GM13976 (cell line): ENCODE measurements around the gene CMTM1.

ENCODE experiments used
- DNase-seq: peaks from one replicate; pipeline ENCODE4 v3.0.0; 2012; ENCODE audit warnings: low spot score
- CTCF ChIP-seq: IDR thresholded peaks from 2 replicates; pipeline ENCODE4 v1.5.1; 2012; ENCODE audit warnings: borderline replicate concordance, mild to moderate bottlenecking; ENCODE audit not compliant: insufficient read depth; ENCODE audit errors: extremely low read depth, missing control alignments, control extremely low read depth
- in situ Hi-C: fragments of 300-500 bp; cut with MboI; formaldehyde crosslinking; loops from one replicate; pipeline ENCODE4 v1.12.0; 2022; ENCODE audit warnings: low sequenced_read_pairs, mixed read lengths, inconsistent platforms; ENCODE audit not compliant: unreplicated experiment

CMTM1 gene

GRCh38 chr16:66614161-66614802, 48.0 kb downstream of the CMTM1 start:
- no peak for DNase-seq
- TF ChIP-seq CTCF = no peak
- in situ Hi-C loops = no loop called here

- DNase-seq = no peak
- in situ Hi-C loops = no loop called here
- TF ChIP-seq CTCF = no peak
These were observed 49.9 kb downstream of the CMTM1 start for GRCh38 chr16:66616169-66616568.

- no peak for TF ChIP-seq CTCF
- DNase-seq = no peak
These were observed 50.4 kb downstream of the CMTM1 start for GRCh38 chr16:66616592-66616991.

GRCh38 chr16:66617010-66617434, 50.8 kb downstream of the CMTM1 start:
- in situ Hi-C loops = no loop called here
- DNase-seq = no peak
- no peak for TF ChIP-seq CTCF

More at GRCh38 chr16:66616592-66616991, 50.4 kb downstream of the CMTM1 start:
- in situ Hi-C loops = no loop called here

- DNase-seq = no peak
- in situ Hi-C loops = no loop called here
- TF ChIP-seq CTCF = no peak
These were observed 51.5 kb downstream of the CMTM1 start for GRCh38 chr16:66617728-66618127.

- no peak for TF ChIP-seq CTCF
- DNase-seq = no peak
- in situ Hi-C loops = no loop called here
These were observed 52.5 kb downstream of the CMTM1 start for GRCh38 chr16:66618588-66619375.
